A549 (cell line): Measurements from ENCODE around the gene KIF9.

ENCODE experiments used
- MAZ ChIP-seq: fragments of 150-350 bp; IDR thresholded peaks from 2 replicates; pipeline ENCODE4 v1.6.1; 2014; ENCODE audit warnings: antibody characterized with exemption, low read depth, low read length, borderline replicate concordance
- PHF8 ChIP-seq: fragments of 200-600 bp; sonication (generic); IDR thresholded peaks from 2 replicates; pipeline ENCODE4 v1.6.1; 2016; ENCODE audit warnings: low read depth, mild to moderate bottlenecking, antibody characterized with exemption, moderate library complexity, borderline replicate concordance
- POLR2A ChIP-seq: IDR thresholded peaks from 2 replicates; pipeline ENCODE4 v1.6.1; 2012; ENCODE audit warnings: mild to moderate bottlenecking, low read length
- POLR2AphosphoS2 ChIP-seq: conservative IDR thresholded peaks from 2 replicates; pipeline ENCODE4 v1.6.1; 2012; ENCODE audit warnings: low read length, improper control_type of control experiment, inconsistent platforms
- RAD21 ChIP-seq, 2 experiments: fragments of >200 bp in 1 of 2; sonication (Bioruptor Twin) in 1 of 2; formaldehyde crosslinking in 1 of 2; IDR thresholded peaks in 1 of 2; conservative IDR thresholded peaks in 1 of 2; 2 replicates in 1 of 2; 3 replicates in 1 of 2; pipeline ENCODE4 v1.6.1; 2012 to 2018; ENCODE audit warnings: inconsistent platforms in 1 of 2
- TP53 ChIP-seq: fragments of 250-450 bp; sonication (Bioruptor Pico); IDR thresholded peaks from 2 replicates; pipeline ENCODE4 v1.5.0; 2021; ENCODE audit warnings: mild to moderate bottlenecking, moderate library complexity
- TF ChIP-seq, protein P1 (sequence below): fragments of >200 bp; sonication (Bioruptor Twin); formaldehyde crosslinking; IDR thresholded peaks from 3 replicates; pipeline ENCODE4 v1.5.1; 2016

DNA sequence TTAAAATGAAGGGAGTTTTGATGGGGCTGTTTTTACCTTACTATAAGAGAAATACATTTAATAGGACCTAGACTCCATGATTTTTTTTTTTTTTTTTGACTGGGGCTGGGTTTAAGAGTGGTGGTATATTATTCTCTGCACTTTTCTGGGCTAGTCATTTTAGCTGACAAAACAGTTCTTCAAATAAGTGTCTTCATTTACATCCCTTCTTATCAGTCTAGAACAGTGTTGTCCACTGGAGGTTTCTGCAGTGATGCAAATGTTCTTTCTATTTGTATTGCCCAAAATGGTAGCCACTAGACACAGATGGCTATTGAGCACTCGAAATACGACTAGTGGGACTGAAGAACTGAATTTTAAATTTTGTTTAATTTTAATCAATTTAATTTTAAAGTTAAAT lies 37.4 kb upstream of the KIF9 start:
- TF ChIP-seq, protein P1, sequence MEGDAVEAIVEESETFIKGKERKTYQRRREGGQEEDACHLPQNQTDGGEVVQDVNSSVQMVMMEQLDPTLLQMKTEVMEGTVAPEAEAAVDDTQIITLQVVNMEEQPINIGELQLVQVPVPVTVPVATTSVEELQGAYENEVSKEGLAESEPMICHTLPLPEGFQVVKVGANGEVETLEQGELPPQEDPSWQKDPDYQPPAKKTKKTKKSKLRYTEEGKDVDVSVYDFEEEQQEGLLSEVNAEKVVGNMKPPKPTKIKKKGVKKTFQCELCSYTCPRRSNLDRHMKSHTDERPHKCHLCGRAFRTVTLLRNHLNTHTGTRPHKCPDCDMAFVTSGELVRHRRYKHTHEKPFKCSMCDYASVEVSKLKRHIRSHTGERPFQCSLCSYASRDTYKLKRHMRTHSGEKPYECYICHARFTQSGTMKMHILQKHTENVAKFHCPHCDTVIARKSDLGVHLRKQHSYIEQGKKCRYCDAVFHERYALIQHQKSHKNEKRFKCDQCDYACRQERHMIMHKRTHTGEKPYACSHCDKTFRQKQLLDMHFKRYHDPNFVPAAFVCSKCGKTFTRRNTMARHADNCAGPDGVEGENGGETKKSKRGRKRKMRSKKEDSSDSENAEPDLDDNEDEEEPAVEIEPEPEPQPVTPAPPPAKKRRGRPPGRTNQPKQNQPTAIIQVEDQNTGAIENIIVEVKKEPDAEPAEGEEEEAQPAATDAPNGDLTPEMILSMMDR, result no peak
- TF ChIP-seq POLR2A (no peak), MAZ (no peak), POLR2AphosphoS2 (no peak), RAD21 (conservative IDR thresholded peaks at IDR 0.05 in 1 of 2, IDR thresholded peaks at IDR 0.05 in 1 of 2) (no peak), TP53 (CRISPR knock-in tag) (no peak), PHF8 (no peak)
